Smooth muscle cell (in vitro differentiated cells): ENCODE measurements around the gene SUMO2. TPM values are rescaled to one million over a fixed set of nuclear protein-coding genes. Genes with fewer than 3 reads are reported as not detected.

Experiments
- DNase-seq: peaks from one replicate; lab custom pipeline; 2025; ENCODE audit not compliant: unreplicated experiment; lab: John Stamatoyannopoulos, UW
- H2AFZ ChIP-seq: fragments of 200-600 bp; sonication (generic); 2 replicates; pipeline ENCODE4 v1.6.0; 2016; ENCODE audit warnings: antibody characterized with exemption, low read depth, mild to moderate bottlenecking
- H3F3A ChIP-seq: fragments of 200-600 bp; sonication (generic); 2 replicates; pipeline ENCODE4 v1.6.0; 2017; ENCODE audit warnings: antibody characterized with exemption, low read depth
- H3K27ac ChIP-seq: fragments of 200-600 bp; sonication (generic); 2 replicates; pipeline ENCODE4 v1.5.1; 2016; ENCODE audit warnings: low read depth, mild to moderate bottlenecking
- H3K27me3 ChIP-seq: fragments of 200-600 bp; sonication (generic); 2 replicates; pipeline ENCODE4 v1.6.1; 2016; ENCODE audit warnings: low read depth, mild to moderate bottlenecking
- H3K36me3 ChIP-seq: fragments of 200-600 bp; sonication (generic); 2 replicates; pipeline ENCODE4 v1.5.1; 2016; ENCODE audit warnings: low read depth
- H3K4me1 ChIP-seq: fragments of 200-600 bp; sonication (generic); 2 replicates; pipeline ENCODE4 v1.5.1; 2016; ENCODE audit warnings: low read depth
- H3K4me2 ChIP-seq: fragments of 200-600 bp; sonication (generic); 2 replicates; pipeline ENCODE4 v1.6.0; 2016; ENCODE audit warnings: mild to moderate bottlenecking
- H3K4me3 ChIP-seq: fragments of 200-600 bp; sonication (generic); 2 replicates; pipeline ENCODE4 v1.5.1; 2016; ENCODE audit warnings: mild to moderate bottlenecking
- H3K79me2 ChIP-seq: fragments of 200-600 bp; sonication (generic); 2 replicates; pipeline ENCODE4 v1.6.0; 2016; ENCODE audit warnings: low read depth, mild to moderate bottlenecking
- H3K9ac ChIP-seq: fragments of 200-600 bp; sonication (generic); 2 replicates; pipeline ENCODE4 v1.6.0; 2016; ENCODE audit warnings: low read depth
- H3K9me3 ChIP-seq: fragments of 200-600 bp; sonication (generic); replicated peaks from 2 replicates; pipeline ENCODE4 v1.5.1; 2016; ENCODE audit warnings: low read depth
- H4K20me1 ChIP-seq: fragments of 200-600 bp; sonication (generic); 2 replicates; pipeline ENCODE4 v1.6.0; 2016; ENCODE audit warnings: low read depth
- CTCF ChIP-seq: fragments of 200-600 bp; sonication (generic); IDR thresholded peaks from 2 replicates; pipeline ENCODE4 v1.5.1; 2017; ENCODE audit warnings: borderline replicate concordance, mild to moderate bottlenecking, antibody characterized with exemption; ENCODE audit not compliant: insufficient read depth, poor library complexity, severe bottlenecking
- WGBS: methylation state at CpG from one replicate; pipeline ENCODE4 v1.1.7; 2016; ENCODE audit warnings: low lambda C conversion rate; 5-methylcytosine and 5-hydroxymethylcytosine counted together
- polyA plus RNA-seq: library from polyadenylated mRNA; unstranded; fragments of >200 nt; fragmentation: Nextera tagmentation; extraction: Ambion mirVana; gene quantifications from 2 replicates; pipeline ENCODE4 v1.2.1, GENCODE V29; 2016
- total RNA-seq: library from RNA; depleted of rRNA; stranded (reverse); fragments of >200 nt; gene quantifications from 2 replicates; pipeline ENCODE4 v1.2.3, GENCODE V29; 2014

Gene SUMO2
- total and polyA plus RNA-seq, 2 experiments from 2014 or later, result 111 to 419 TPM

- Histone ChIP-seq H3K27ac (no peak overlapping the region), H3K79me2 (no peaks in the 10 kb centered on the region), H3K36me3 (no peaks in the 10 kb centered on the region), H3K4me2 (no peak overlapping the region), H3K4me1 (peaks cover 3% of the 10 kb centered on the region), H3K4me3 (no peak overlapping the region), H2AFZ (no peak overlapping the region), H3K9ac (no peak overlapping the region), H4K20me1 (no peaks in the 10 kb centered on the region), H3K9me3 (no peaks in the 10 kb centered on the region), H3F3A (peaks cover 4% of the 10 kb centered on the region), H3K27me3 (no peaks in the 10 kb centered on the region)
- no peak for DNase-seq
- WGBS, result 93% methylated on average over 6 of the region's 6 CpGs
- TF ChIP-seq CTCF, result no peak
Observed at GRCh38 chr17:75199886-75200618, 17.3 kb upstream of the SUMO2 start.

DNA sequence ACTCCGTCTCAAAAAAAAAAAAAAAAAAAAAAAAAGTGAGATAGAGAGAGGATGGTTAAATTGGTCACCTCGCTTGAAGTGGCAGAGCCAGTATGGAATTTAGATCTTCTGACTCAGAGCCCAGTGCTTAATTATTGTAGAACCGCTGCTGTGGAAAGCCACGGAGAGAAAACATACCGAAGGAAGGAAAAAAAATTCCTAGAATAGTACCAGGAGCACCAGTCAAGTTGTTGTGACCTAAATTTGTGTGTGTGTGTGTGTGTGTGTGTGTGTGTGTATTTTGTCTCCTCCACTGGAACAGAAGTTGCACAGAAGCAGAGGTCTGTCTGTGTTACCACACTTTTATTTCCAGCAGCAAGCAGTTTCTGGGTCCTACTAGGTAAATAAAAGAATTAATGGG is 12.1 kb upstream of the SUMO2 start:
- Histone ChIP-seq H3K4me1 (no peaks in the 10 kb centered on the region), H3K27ac (no peak overlapping the region), H3K9me3 (no peaks in the 10 kb centered on the region), H2AFZ (no peak overlapping the region), H3K9ac (no peak overlapping the region), H4K20me1 (no peaks in the 10 kb centered on the region), H3K36me3 (no peaks in the 10 kb centered on the region), H3K27me3 (no peaks in the 10 kb centered on the region), H3K79me2 (no peaks in the 10 kb centered on the region), H3K4me2 (no peak overlapping the region), H3F3A (no peaks in the 10 kb centered on the region), H3K4me3 (no peak overlapping the region)
- no peak for DNase-seq
- WGBS, result 46% methylated on average over 4 of the region's 5 CpGs
- TF ChIP-seq CTCF, result no peak

GRCh38 chr17:75191584-75191983 is 8.8 kb upstream of the SUMO2 start:
- 72% methylated on average over 4 of the region's 4 CpGs for WGBS

More at GRCh38 chr17:75191584-75191983, 8.8 kb upstream of the SUMO2 start:
- DNase-seq, result no peak
- Histone ChIP-seq H3K9me3 (no peaks in the 10 kb centered on the region), H4K20me1 (no peaks in the 10 kb centered on the region), H3F3A (no peaks in the 10 kb centered on the region), H3K4me3 (no peak overlapping the region), H3K27me3 (no peaks in the 10 kb centered on the region), H2AFZ (no peak overlapping the region), H3K4me1 (no peaks in the 10 kb centered on the region), H3K27ac (no peak overlapping the region), H3K4me2 (no peak overlapping the region), H3K36me3 (no peaks in the 10 kb centered on the region), H3K9ac (no peak overlapping the region), H3K79me2 (no peaks in the 10 kb centered on the region)
- TF ChIP-seq CTCF, result no peak
